Osteocyte (in vitro differentiated cells): ENCODE data around the gene LRRC4C. TPM values are rescaled to one million over a fixed set of nuclear protein-coding genes. Genes with fewer than 3 reads are reported as not detected.

Experiments used
- DNase-seq: peaks from one replicate; pipeline ENCODE4 v3.0.0; 2021; ENCODE audit warnings: mixed read lengths; ENCODE audit not compliant: unreplicated experiment; ENCODE audit errors: extremely low spot score
- H3K27ac Mint-ChIP-seq: one replicate; pipeline ENCODE4 v1.8.0; 2021; ENCODE audit warnings: mild to moderate bottlenecking, mixed read lengths; ENCODE audit not compliant: unreplicated experiment
- H3K27me3 Mint-ChIP-seq: one replicate; pipeline ENCODE4 v1.8.0; 2021; ENCODE audit warnings: mixed read lengths; ENCODE audit not compliant: unreplicated experiment
- H3K36me3 Mint-ChIP-seq: one replicate; pipeline ENCODE4 v1.8.0; 2021; ENCODE audit warnings: mixed read lengths; ENCODE audit not compliant: unreplicated experiment
- H3K4me1 Mint-ChIP-seq: one replicate; pipeline ENCODE4 v1.8.0; 2021; ENCODE audit warnings: mixed read lengths; ENCODE audit not compliant: unreplicated experiment
- H3K4me3 Mint-ChIP-seq: one replicate; pipeline ENCODE4 v1.8.0; 2021; ENCODE audit warnings: mild to moderate bottlenecking, moderate library complexity, mixed read lengths; ENCODE audit not compliant: unreplicated experiment
- H3K9me3 Mint-ChIP-seq: one replicate; pipeline ENCODE4 v1.8.0; 2021; ENCODE audit warnings: mixed read lengths; ENCODE audit not compliant: unreplicated experiment
- total RNA-seq: library from RNA; stranded (reverse); gene quantifications from 2 replicates; pipeline ENCODE4 v1.2.1, GENCODE V29; 2021
- TF ChIP-seq, protein P1 (sequence below): fragments of 200-600 bp; sonication (generic); IDR thresholded peaks from 2 replicates; pipeline ENCODE4 v1.5.0; 2021; ENCODE audit warnings: antibody characterized with exemption, mild to moderate bottlenecking, moderate library complexity

The LRRC4C gene
- total RNA-seq, 1 donor from 2014 or later: 0.16 TPM

DNA sequence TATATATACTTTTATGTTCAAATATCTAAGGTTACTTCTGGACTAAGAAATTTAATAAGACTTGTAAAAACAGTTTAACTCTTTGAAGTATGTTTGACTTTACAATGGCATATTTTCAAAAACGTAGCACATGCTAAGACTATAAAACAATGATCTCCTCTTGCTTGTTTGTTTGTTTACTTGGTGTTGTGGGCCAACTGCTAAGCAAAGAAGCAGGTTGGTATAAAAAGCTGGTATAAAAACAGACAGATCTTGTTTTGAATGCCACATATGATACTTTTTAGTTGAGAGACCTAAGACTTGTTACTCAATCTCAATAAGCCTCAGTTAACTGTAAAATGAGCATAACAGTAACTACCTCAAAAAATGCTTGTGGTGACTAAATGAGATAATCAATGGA is 1206.3 kb downstream of the LRRC4C start:
- Mint-ChIP-seq H3K36me3 (no peaks in the 10 kb centered on the region), H3K4me1 (no peaks in the 10 kb centered on the region), H3K9me3 (no peaks in the 10 kb centered on the region), H3K27me3 (no peaks in the 10 kb centered on the region), H3K27ac (no peak overlapping the region), H3K4me3 (no peak overlapping the region)
- TF ChIP-seq, protein P1, sequence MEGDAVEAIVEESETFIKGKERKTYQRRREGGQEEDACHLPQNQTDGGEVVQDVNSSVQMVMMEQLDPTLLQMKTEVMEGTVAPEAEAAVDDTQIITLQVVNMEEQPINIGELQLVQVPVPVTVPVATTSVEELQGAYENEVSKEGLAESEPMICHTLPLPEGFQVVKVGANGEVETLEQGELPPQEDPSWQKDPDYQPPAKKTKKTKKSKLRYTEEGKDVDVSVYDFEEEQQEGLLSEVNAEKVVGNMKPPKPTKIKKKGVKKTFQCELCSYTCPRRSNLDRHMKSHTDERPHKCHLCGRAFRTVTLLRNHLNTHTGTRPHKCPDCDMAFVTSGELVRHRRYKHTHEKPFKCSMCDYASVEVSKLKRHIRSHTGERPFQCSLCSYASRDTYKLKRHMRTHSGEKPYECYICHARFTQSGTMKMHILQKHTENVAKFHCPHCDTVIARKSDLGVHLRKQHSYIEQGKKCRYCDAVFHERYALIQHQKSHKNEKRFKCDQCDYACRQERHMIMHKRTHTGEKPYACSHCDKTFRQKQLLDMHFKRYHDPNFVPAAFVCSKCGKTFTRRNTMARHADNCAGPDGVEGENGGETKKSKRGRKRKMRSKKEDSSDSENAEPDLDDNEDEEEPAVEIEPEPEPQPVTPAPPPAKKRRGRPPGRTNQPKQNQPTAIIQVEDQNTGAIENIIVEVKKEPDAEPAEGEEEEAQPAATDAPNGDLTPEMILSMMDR: no peak
- no peak for DNase-seq

DNA sequence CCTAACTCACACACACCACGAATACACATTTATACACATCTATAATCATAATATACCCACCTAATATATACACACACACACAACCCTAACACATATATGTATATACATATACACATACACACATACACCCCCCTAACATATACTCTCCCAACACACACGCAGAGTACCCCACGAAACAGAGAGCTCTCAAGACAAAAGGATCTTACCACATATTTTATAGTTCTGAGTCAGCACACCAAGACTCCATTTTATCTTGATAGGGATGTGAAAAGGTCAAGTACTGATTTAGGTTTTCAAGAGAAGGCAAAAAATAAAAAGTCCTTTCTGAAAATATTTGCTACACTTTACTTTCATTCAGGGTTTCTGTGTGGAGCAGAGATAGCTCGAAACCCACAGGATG is 1207.2 kb downstream of the LRRC4C start:
- no peak overlapping the region for H3K27ac Mint-ChIP-seq
- H3K27me3 Mint-ChIP-seq: peaks cover 2% of the 10 kb centered on the region
- peaks cover under 1% of the 10 kb centered on the region for H3K9me3 Mint-ChIP-seq
- no peak for DNase-seq
- no peaks in the 10 kb centered on the region for H3K36me3 Mint-ChIP-seq
- H3K4me3 Mint-ChIP-seq: no peak overlapping the region
- TF ChIP-seq, protein P1: no peak
- no peaks in the 10 kb centered on the region for H3K4me1 Mint-ChIP-seq

DNA sequence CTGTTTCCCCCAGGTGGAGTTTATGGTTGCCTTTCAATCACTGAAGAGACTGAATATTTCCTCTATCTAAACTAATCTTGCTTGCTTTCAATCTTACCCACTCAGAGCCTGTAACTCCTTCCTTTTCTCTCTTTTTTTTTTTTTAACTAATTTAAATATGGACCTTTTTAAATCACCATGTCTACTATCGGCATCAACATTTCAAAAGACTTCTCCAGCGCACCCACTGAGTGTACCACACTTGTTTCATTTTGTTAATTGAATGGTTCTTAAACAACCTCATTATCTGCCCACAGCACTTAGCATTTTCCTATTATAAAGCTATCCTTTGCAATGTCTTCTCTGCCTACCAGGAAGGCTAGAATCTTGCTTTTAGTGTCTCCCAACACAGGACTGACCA is 1212.5 kb downstream of the LRRC4C start:
- Mint-ChIP-seq H3K27me3 (peaks cover 2% of the 10 kb centered on the region), H3K9me3 (peaks cover 3% of the 10 kb centered on the region)

DNA sequence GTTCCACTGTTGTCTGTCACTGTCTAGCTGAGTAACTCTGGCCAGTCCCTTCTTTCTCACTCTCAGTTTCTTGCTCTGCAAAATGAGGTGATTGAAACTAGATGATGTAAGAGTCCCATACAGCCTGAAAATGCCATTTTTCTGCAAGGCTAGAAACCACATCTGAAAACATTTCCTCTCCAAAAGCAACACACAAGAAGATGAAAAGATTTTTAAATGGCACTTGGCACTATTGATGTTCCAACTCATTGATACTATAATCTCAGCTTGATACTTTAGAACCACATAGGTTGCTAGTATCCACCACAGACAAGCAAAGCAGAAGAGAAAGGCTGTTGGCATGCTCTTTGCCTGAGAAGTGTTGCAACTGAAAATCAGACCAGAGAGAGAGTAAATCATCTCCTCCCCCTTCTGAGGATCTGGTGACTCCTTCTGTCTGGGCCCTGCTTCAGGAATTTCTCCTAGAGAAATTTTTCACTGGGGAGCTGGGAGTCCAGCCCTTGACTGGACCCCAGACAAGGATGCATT is 1217.9 kb downstream of the LRRC4C start:
- TF ChIP-seq, protein P1: no peak
- no peaks in the 10 kb centered on the region for H3K36me3 Mint-ChIP-seq
- H3K27me3 Mint-ChIP-seq: no peaks in the 10 kb centered on the region
- DNase-seq: no peak
- no peak overlapping the region for H3K27ac Mint-ChIP-seq
- H3K4me1 Mint-ChIP-seq: no peaks in the 10 kb centered on the region
- H3K4me3 Mint-ChIP-seq: no peak overlapping the region
- H3K9me3 Mint-ChIP-seq: no peaks in the 10 kb centered on the region

More for the DNA sequence above, 1212.5 kb downstream of the LRRC4C start:
- Mint-ChIP-seq H3K36me3 (no peaks in the 10 kb centered on the region), H3K4me1 (no peaks in the 10 kb centered on the region), H3K27ac (no peak overlapping the region), H3K4me3 (no peak overlapping the region)
- DNase-seq: no peak
- TF ChIP-seq, protein P1: no peak

DNA sequence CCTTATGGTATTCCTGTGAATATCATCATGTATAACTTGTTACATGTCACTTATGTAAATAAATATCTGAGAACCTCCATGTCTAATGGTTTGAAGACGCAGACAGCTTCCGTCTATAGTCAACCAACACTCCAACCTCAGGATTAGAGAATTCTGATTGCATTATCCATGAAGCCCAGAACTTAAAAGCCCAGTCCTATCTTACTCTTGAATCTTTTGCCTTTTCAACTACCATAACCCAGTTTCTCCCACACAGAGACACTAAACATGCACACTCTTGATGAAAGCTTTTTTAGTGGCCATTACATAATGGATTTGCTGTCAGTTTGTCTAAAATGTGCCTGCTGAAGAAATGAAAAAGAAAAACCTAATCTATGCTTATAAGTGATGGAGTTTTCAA is 1219.2 kb downstream of the LRRC4C start:
- Mint-ChIP-seq H3K27me3 (no peaks in the 10 kb centered on the region), H3K27ac (no peak overlapping the region), H3K4me3 (no peak overlapping the region), H3K36me3 (no peaks in the 10 kb centered on the region), H3K9me3 (no peaks in the 10 kb centered on the region), H3K4me1 (no peaks in the 10 kb centered on the region)
- DNase-seq: no peak
- TF ChIP-seq, protein P1: no peak
